ENCODE results near the gene UNG.
"Not testable (repeated sequence)": the region's sequence is repeated elsewhere in the genome, so short reads cannot be mapped to it uniquely, and the experiment has no call there.

Gene UNG

GRCh38 chr12:109139791-109140190 lies 42.4 kb downstream of the UNG start:
- Mint-ChIP-seq H3K27me3 (ENCODE audit: low read depth, poor library complexity) (peaks cover 24% of the 10 kb centered on the region), H3K4me1 (no peaks in the 10 kb centered on the region), H3K4me3 (no peak overlapping the region), H3K36me3 (ENCODE audit: low read depth) (peaks cover 10% of the 10 kb centered on the region), H3K27ac (no peak overlapping the region), H3K9me3 (peaks cover 24% of the 10 kb centered on the region)
- no peak for DNase-seq
- no peak for TF ChIP-seq CTCF (IDR thresholded peaks at IDR 0.05)

GRCh38 chr12:109140560-109140959 lies 43.2 kb downstream of the UNG start:
- H3K36me3 Mint-ChIP-seq (ENCODE audit: low read depth), result peaks cover 10% of the 10 kb centered on the region
- no peak for DNase-seq
- H3K4me1 Mint-ChIP-seq, result no peaks in the 10 kb centered on the region
- H3K9me3 Mint-ChIP-seq, result peaks cover 17% of the 10 kb centered on the region
- peaks cover 22% of the 10 kb centered on the region for H3K27me3 Mint-ChIP-seq (ENCODE audit: low read depth, poor library complexity)
- no peak overlapping the region for H3K27ac Mint-ChIP-seq
- TF ChIP-seq CTCF (IDR thresholded peaks at IDR 0.05), result no peak
- no peak overlapping the region for H3K4me3 Mint-ChIP-seq

DNA sequence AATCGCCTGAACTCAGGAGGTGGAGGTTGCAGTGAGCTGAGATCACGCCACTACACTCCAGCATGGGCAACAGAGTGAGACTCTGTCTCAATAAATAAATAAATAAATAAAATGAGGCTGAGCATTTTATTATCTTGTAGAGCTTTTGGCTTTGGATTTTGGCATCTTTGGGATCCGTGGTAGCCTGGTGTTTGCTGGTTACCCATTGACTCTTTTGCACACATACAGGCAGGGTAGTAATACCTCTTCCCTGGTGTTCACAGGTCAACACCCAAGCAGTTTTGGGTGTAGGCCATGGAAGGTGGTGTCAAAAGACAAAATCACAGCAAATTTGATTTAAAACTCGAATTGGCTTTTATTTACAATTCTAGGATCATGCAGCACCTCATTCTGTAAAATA lies 46.8 kb downstream of the UNG start:
- DNase-seq, result no peak
- Mint-ChIP-seq H3K4me3 (no peak overlapping the region), H3K4me1 (no peaks in the 10 kb centered on the region), H3K27me3 (ENCODE audit: low read depth, poor library complexity) (peaks cover 13% of the 10 kb centered on the region), H3K36me3 (ENCODE audit: low read depth) (no peaks in the 10 kb centered on the region), H3K9me3 (no peaks in the 10 kb centered on the region), H3K27ac (no peak overlapping the region)
- TF ChIP-seq CTCF (IDR thresholded peaks at IDR 0.05), result no peak

- not testable (repeated sequence) for H3K27ac Mint-ChIP-seq; H3K9me3 Mint-ChIP-seq; H3K36me3 Mint-ChIP-seq (ENCODE audit: low read depth); H3K4me3 Mint-ChIP-seq; H3K4me1 Mint-ChIP-seq; DNase-seq
- H3K27me3 Mint-ChIP-seq (ENCODE audit: low read depth, poor library complexity), result peaks cover 28% of the 10 kb centered on the region
Measured at GRCh38 chr12:109147126-109147525, 49.7 kb downstream of the UNG start.

GRCh38 chr12:109147954-109148353 lies 50.6 kb downstream of the UNG start:
- no peak for DNase-seq

DNA sequence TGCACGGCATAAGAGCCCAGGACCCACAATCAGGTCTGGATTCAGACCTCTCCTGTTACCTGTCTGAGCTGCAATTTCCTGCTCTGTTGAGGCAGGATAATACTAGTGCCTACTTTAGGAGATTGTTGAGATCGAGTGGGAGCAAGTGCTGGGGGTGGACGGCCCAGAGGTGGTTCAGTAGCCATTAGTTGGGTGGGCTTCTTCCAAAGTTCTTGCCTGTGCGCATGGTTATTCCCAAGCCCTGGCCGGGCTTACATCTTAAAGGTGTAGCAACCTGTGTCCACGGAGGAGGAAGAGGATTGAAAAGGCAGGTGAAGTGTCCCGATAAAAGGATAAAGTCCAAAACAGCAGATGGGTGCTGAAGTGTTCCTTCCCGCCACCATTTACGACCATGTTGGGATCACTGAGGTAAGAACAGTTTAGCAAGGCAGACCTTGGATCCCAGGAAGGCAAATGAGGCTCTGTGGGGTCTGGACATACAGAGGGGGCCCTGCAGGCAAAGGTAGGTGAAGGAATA lies 52.8 kb downstream of the UNG start:
- H3K4me1 Mint-ChIP-seq, result peaks cover 10% of the 10 kb centered on the region
- no peak overlapping the region for H3K4me3 Mint-ChIP-seq
- peaks cover 50% of the 10 kb centered on the region for H3K27me3 Mint-ChIP-seq (ENCODE audit: low read depth, poor library complexity)
- no peak overlapping the region for H3K27ac Mint-ChIP-seq
- TF ChIP-seq CTCF (IDR thresholded peaks at IDR 0.05), result no peak
- no peaks in the 10 kb centered on the region for H3K9me3 Mint-ChIP-seq
- no peak for DNase-seq
- no peaks in the 10 kb centered on the region for H3K36me3 Mint-ChIP-seq (ENCODE audit: low read depth)

More at GRCh38 chr12:109147954-109148353, 50.6 kb downstream of the UNG start:
- no peak for TF ChIP-seq CTCF (IDR thresholded peaks at IDR 0.05)
- no peaks in the 10 kb centered on the region for H3K9me3 Mint-ChIP-seq
- H3K36me3 Mint-ChIP-seq (ENCODE audit: low read depth), result no peaks in the 10 kb centered on the region
- peaks cover 36% of the 10 kb centered on the region for H3K27me3 Mint-ChIP-seq (ENCODE audit: low read depth, poor library complexity)
- no peak overlapping the region for H3K27ac Mint-ChIP-seq
- H3K4me1 Mint-ChIP-seq, result no peaks in the 10 kb centered on the region
- no peak overlapping the region for H3K4me3 Mint-ChIP-seq
